ENCODE measurements around the gene IQCH.

IQCH gene

GRCh38 chr15:67254238-67255175 is at the start of gene IQCH, which contains the start of gene AAGAB:
TSS of gene IQCH (plus strand) at chr15:67254786. CDS start at chr15:67254897, 111 bp downstream.
TSS of gene AAGAB (minus strand) at chr15:67254661. CDS start at chr15:67254631, 30 bp downstream.
- no peak for TF ChIP-seq JUND (IDR thresholded peaks at IDR 0.05; ENCODE audit: low read depth)
- DNase-seq (ENCODE audit: low read depth in 1 of 2, low spot score in 1 of 2), result peak; percentile 97
- in situ Hi-C loops (cut with HindIII; ENCODE audit: low pct_unique_long_range_greater_than_20kb, low sequenced_read_pairs), result no loop called here

DNA sequence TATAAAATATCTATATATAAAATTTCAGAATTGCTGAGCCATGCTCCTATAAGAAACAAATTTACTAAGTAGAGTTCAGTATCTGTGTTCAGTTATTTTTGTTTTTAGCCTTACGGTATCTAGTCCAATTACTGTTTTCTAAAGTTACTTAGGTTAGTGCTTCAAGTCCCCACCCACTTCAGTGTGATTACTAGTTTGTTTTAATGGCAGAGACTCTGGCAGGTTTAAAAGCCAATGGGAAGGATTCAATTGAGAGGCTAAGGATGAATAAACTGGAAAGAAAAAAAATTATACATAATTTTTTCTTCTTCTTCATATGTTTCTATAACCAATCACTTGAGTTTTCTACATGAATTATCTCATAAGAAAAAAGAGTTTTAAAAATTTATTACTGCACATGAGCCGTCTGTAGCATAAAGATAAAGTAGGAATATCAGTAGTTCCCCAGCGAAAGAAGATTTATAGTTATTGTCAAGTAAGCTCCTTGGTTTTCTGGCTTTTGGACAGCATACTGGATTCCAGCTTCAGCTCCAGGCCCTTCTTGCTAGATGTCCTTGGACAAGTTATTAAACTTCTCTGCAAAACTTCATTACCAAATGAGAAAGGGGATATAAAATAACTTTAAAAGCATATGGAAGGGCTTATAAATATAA is 46.9 kb upstream of the IQCH start:
- TF ChIP-seq JUND (IDR thresholded peaks at IDR 0.05; ENCODE audit: low read depth), result no peak
- no peak for DNase-seq (ENCODE audit: low read depth in 1 of 2, low spot score in 1 of 2)
- in situ Hi-C loops (cut with HindIII; ENCODE audit: low pct_unique_long_range_greater_than_20kb, low sequenced_read_pairs), result no loop called here

GRCh38 chr15:67208396-67208795 is 46.2 kb upstream of the IQCH start:
- in situ Hi-C loops (cut with HindIII; ENCODE audit: low pct_unique_long_range_greater_than_20kb, low sequenced_read_pairs), result no loop called here
- TF ChIP-seq JUND (IDR thresholded peaks at IDR 0.05; ENCODE audit: low read depth), result no peak
- no peak for DNase-seq (ENCODE audit: low read depth in 1 of 2, low spot score in 1 of 2)

DNA sequence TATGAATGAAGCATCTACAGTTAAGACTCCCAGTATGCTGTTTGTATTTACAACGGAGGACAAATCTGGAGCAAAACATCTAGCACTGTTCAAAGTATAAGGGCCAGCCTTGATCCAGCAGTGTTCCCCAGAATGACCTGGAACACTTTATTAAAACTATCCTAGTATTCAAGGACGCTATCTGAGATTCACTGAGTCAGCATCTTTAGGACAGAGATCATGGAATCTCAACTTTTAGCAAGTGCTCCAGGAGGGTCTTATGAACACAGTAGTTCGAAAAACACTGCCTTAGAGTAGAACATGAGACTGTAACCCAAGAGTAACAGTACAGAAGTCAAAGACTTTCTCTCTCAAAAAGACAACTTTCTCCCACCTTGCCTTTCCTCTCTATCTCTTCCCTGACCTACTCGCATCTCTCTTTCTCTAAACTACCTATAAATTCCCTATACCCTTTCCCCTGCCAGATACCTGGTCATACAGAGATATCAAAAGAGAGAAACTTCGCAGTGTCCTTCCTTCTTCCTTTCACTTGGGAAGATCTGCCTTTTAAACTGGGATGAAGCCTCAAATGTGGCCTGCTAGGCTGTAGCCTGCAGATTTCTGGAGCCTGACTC is 43.9 kb upstream of the IQCH start:
- in situ Hi-C loops (cut with HindIII; ENCODE audit: low pct_unique_long_range_greater_than_20kb, low sequenced_read_pairs), result no loop called here
- TF ChIP-seq JUND (IDR thresholded peaks at IDR 0.05; ENCODE audit: low read depth), result no peak
- no peak for DNase-seq (ENCODE audit: low read depth in 1 of 2, low spot score in 1 of 2)

DNA sequence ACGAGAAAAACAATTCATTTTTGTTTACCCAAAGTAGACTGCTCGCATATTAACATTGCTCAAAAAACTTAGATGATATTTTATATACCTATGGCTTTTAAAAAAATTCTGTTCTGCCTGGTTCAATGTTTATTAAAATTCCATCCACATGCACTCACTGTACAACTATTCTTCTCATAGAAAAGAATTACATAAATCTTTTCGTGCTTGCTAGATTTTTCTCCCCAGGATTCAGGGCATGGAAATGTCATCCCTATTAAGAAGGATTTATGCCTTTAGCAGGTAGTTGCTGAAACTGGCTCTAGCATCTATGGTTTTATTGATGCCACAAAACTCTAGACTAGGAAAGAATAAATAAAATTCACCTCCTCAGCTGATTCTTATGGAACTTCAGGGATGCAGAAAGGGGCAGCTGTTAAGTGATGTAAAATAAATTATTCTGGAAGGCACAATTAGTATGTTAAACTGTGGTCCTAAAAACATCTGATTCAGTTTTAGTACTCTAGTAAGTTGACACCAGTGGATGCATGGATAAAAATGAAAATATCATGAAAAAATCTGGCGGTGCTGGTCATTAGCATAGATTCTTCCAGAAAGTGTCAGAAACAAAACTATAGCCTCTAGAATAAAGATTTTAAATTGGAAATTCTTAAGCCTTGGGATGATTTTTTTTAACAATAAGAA is 41.8 kb upstream of the IQCH start:
- no peak for DNase-seq (ENCODE audit: low read depth in 1 of 2, low spot score in 1 of 2)
- TF ChIP-seq JUND (IDR thresholded peaks at IDR 0.05; ENCODE audit: low read depth), result no peak
- in situ Hi-C loops (cut with HindIII; ENCODE audit: low pct_unique_long_range_greater_than_20kb, low sequenced_read_pairs), result no loop called here

- in situ Hi-C loops (cut with HindIII; ENCODE audit: low pct_unique_long_range_greater_than_20kb, low sequenced_read_pairs), result no loop called here
- no peak for TF ChIP-seq JUND (IDR thresholded peaks at IDR 0.05; ENCODE audit: low read depth)
- DNase-seq (ENCODE audit: low read depth in 1 of 2, low spot score in 1 of 2), result no peak
Measured at GRCh38 chr15:67215102-67215501, 39.5 kb upstream of the IQCH start.

DNA sequence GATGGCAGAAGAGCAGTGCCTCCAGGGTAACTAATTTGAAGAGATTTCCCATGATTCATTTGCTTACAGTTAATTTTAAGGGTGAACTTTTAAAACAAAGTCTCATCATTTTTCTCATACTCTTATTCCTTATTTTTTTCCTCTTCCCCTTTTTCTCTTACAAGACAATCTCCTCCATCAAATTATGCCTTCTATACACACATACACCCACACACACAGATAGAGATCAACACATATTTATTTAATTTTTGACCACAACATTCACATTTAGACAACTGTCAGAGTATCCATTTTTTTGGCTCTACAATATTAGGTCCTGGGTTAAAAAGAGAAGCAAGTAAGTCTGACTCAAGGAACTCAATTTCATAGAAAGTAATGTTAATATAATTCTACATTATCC is 37.7 kb upstream of the IQCH start:
- in situ Hi-C loops (cut with HindIII; ENCODE audit: low pct_unique_long_range_greater_than_20kb, low sequenced_read_pairs), result no loop called here
- DNase-seq (ENCODE audit: low read depth in 1 of 2, low spot score in 1 of 2), result no peak
- TF ChIP-seq JUND (IDR thresholded peaks at IDR 0.05; ENCODE audit: low read depth), result no peak

DNA sequence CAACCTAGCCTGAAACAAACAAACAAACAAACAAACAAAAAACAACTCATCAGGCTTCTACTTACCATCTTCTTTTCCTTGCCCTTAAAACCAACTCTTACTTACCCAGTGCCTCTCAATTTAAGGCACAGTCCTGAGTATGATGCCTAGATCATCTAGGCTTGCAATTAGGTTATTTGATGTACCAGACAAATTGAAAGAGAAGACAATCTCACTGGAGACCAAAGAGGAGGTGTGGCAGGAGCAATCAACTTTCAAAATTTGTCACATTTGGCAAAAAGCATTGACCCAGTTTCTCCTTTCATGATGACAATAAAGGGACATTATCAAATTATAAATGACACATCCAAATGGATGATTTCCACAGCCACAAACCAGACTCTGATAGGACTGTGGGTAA is 36.2 kb upstream of the IQCH start:
- no peak for TF ChIP-seq JUND (IDR thresholded peaks at IDR 0.05; ENCODE audit: low read depth)
- in situ Hi-C loops (cut with HindIII; ENCODE audit: low pct_unique_long_range_greater_than_20kb, low sequenced_read_pairs), result no loop called here
- DNase-seq (ENCODE audit: low read depth in 1 of 2, low spot score in 1 of 2), result no peak

GRCh38 chr15:67219288-67219687 is 35.3 kb upstream of the IQCH start:
- in situ Hi-C loops (cut with HindIII; ENCODE audit: low pct_unique_long_range_greater_than_20kb, low sequenced_read_pairs), result no loop called here
- TF ChIP-seq JUND (IDR thresholded peaks at IDR 0.05; ENCODE audit: low read depth), result no peak
- DNase-seq (ENCODE audit: low read depth in 1 of 2, low spot score in 1 of 2), result no peak

GRCh38 chr15:67224889-67225288 is 29.7 kb upstream of the IQCH start:
- TF ChIP-seq JUND (IDR thresholded peaks at IDR 0.05; ENCODE audit: low read depth), result no peak
- in situ Hi-C loops (cut with HindIII; ENCODE audit: low pct_unique_long_range_greater_than_20kb, low sequenced_read_pairs), result no loop called here
- DNase-seq (ENCODE audit: low read depth in 1 of 2, low spot score in 1 of 2), result no peak

DNA sequence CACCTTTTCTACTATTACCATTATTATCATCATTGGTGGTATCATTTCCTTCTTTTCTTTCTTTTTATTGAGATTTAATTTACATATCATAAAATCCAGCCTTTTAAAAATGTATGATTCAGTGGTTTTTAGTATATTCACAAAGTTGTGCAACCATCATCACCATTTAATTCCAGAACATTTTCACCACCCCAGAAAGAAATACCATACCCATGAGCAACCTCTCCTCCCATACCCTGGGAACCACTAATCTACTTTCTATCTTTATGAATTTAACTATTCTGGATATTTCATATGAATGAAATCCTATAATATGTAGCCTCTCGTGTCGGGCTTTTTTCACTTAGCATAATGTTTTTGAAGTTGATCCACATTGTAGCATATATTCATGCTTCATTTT is 29.2 kb upstream of the IQCH start:
- no peak for DNase-seq (ENCODE audit: low read depth in 1 of 2, low spot score in 1 of 2)
- TF ChIP-seq JUND (IDR thresholded peaks at IDR 0.05; ENCODE audit: low read depth), result no peak
- in situ Hi-C loops (cut with HindIII; ENCODE audit: low pct_unique_long_range_greater_than_20kb, low sequenced_read_pairs), result no loop called here

GRCh38 chr15:67227431-67227830 is 27.2 kb upstream of the IQCH start:
- in situ Hi-C loops (cut with HindIII; ENCODE audit: low pct_unique_long_range_greater_than_20kb, low sequenced_read_pairs), result no loop called here
- no peak for TF ChIP-seq JUND (IDR thresholded peaks at IDR 0.05; ENCODE audit: low read depth)
- no peak for DNase-seq (ENCODE audit: low read depth in 1 of 2, low spot score in 1 of 2)

Measured in T47D (cell line).